ENCODE results near the gene RRP12. TPM values are rescaled to one million over a fixed set of nuclear protein-coding genes. Genes with fewer than 3 reads are reported as not detected.

Gene RRP12
- total and polyA plus RNA-seq, 4 donors: 12.7 to 44.2 (median 21.8) TPM

DNA sequence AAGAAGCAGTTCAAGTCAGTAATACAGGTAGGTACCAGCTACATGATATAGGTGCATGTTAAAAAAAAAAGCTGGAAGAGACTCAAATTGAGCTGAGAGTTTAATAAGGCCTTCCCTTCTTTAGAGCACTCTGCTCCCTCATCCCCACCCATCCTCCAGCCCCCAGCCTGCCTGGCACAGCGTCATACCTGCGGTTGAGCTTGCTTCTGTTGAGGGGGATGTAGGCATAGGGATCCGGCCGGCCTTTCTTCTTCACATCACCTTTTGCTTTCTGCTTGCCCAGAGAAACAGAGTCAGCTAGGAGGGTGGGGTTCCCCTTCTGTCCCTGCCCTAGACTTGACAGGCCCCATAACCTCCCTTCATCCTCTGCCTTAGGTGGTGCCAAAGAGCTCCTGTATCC, 42.8 kb downstream of the RRP12 start:
- DNase-seq: no peak

DNA sequence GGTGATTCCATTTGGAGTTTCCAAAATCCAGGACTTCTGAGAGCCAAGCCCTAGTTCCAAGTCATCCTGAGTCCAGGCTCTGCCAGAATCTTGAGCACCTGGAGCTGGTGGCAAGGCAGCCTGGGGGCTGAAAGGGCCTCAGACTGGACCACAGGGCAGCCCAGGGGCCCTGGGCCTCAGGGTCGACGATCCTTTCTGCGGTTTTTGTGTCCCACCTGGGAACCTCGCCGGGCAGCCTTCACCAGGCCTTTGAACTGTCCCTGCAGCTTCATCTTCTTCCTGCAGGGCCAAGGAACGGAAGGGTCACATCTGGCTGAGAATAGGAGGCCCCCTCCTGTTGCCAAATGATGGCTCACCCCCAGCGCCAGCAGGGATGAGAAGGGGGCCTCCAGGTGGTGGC, 44.2 kb downstream of the RRP12 start:
- Histone ChIP-seq H3K27me3 (ENCODE audit: control insufficient read depth in 3 of 3, insufficient read depth in 3 of 3, low read length in 2 of 3) (no peaks in the 10 kb centered on the region), H3K9me3 (ENCODE audit: control insufficient read depth in 4 of 4, insufficient read depth in 3 of 4, low read length in 3 of 4) (no peaks in the 10 kb centered on the region), H3K4me1 (ENCODE audit: control insufficient read depth in 5 of 5, insufficient read depth in 5 of 5, low read length in 5 of 5) (peaks cover 0 to 8% (median 0%) of the 10 kb centered on the region in 5 donors), H3K27ac (ENCODE audit: low read depth in 1 of 2, low read length in 1 of 2) (no peak overlapping the region), H3K36me3 (ENCODE audit: control insufficient read depth in 4 of 4, insufficient read depth in 4 of 4, low read length in 4 of 4) (peaks cover 0 to 22% (median 15%) of the 10 kb centered on the region in 4 donors), H3K9ac (ENCODE audit: insufficient read depth in 1 of 2, low read length in 2 of 2) (no peak overlapping the region), H3K4me3 (no peak overlapping the region)
- DNase-seq: no peak
- TF ChIP-seq, protein P1, sequence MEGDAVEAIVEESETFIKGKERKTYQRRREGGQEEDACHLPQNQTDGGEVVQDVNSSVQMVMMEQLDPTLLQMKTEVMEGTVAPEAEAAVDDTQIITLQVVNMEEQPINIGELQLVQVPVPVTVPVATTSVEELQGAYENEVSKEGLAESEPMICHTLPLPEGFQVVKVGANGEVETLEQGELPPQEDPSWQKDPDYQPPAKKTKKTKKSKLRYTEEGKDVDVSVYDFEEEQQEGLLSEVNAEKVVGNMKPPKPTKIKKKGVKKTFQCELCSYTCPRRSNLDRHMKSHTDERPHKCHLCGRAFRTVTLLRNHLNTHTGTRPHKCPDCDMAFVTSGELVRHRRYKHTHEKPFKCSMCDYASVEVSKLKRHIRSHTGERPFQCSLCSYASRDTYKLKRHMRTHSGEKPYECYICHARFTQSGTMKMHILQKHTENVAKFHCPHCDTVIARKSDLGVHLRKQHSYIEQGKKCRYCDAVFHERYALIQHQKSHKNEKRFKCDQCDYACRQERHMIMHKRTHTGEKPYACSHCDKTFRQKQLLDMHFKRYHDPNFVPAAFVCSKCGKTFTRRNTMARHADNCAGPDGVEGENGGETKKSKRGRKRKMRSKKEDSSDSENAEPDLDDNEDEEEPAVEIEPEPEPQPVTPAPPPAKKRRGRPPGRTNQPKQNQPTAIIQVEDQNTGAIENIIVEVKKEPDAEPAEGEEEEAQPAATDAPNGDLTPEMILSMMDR (IDR thresholded peaks at IDR 0.05; ENCODE audit: control extremely low read depth, extremely low read depth): no peak
- ATAC-seq (ENCODE audit: insufficient read depth, low FRiP score): no peak
- 91 to 92% methylated on average over 7 of the region's 7 CpGs for whole genome bisulfite sequencing, 2 donors

More for the DNA sequence above, 42.8 kb downstream of the RRP12 start:
- Histone ChIP-seq H3K36me3 (ENCODE audit: control insufficient read depth in 4 of 4, insufficient read depth in 4 of 4, low read length in 4 of 4) (peaks cover 0 to 26% (median 15%) of the 10 kb centered on the region in 4 donors), H3K4me3 (no peak overlapping the region), H3K9me3 (ENCODE audit: control insufficient read depth in 4 of 4, insufficient read depth in 3 of 4, low read length in 3 of 4) (no peaks in the 10 kb centered on the region), H3K4me1 (ENCODE audit: control insufficient read depth in 5 of 5, insufficient read depth in 5 of 5, low read length in 5 of 5) (peaks cover 0 to 12% (median 0%) of the 10 kb centered on the region in 5 donors), H3K9ac (ENCODE audit: insufficient read depth in 1 of 2, low read length in 2 of 2) (no peak overlapping the region), H3K27ac (ENCODE audit: low read depth in 1 of 2, low read length in 1 of 2) (no peak overlapping the region), H3K27me3 (ENCODE audit: control insufficient read depth in 3 of 3, insufficient read depth in 3 of 3, low read length in 2 of 3) (no peaks in the 10 kb centered on the region)
- 95 to 97% methylated on average over 4 of the region's 4 CpGs for WGBS, 2 donors
- no peak for ATAC-seq (ENCODE audit: insufficient read depth, low FRiP score)
- TF ChIP-seq, protein P1 (IDR thresholded peaks at IDR 0.05; ENCODE audit: control extremely low read depth, extremely low read depth): no peak

DNA sequence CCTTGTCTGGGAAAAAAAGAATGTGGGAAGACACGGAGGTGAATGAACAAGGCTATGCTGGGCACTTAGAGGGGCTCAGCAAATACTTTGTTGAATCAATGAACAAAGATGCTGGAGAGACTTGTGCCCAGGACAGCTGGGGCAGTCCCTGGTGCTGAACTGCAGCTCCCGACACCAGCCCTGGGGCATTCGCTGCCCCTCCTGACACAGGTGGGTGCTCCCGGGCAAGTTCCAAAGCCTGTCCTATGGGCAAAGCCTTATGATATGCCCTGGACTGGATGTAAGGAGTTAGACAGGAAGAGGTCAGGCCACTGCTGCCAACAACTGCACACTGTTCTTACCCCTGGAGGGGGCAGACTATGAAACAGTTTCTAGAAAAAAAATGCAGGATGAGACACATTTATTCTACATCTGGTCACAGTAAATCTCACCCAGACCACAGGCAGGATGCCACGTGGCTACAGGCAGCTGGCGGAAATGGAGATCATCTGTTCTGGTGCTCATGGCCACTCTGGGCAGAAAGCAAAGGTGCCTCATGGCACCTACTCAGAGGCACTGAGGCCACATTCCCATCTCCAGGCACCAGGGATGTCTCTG, 44.7 kb downstream of the RRP12 start:
- 66 to 70% methylated on average over 6 of the region's 6 CpGs for WGBS, 2 donors
- H3K36me3 ChIP-seq (ENCODE audit: control insufficient read depth in 4 of 4, insufficient read depth in 4 of 4, low read length in 4 of 4): peaks cover 0 to 22% (median 16%) of the 10 kb centered on the region in 4 donors

More for the DNA sequence above, 44.7 kb downstream of the RRP12 start:
- DNase-seq (peak in 1 of 3 donors; percentile 12), ATAC-seq (ENCODE audit: insufficient read depth, low FRiP score) (no peak)
- H3K27me3 ChIP-seq (ENCODE audit: control insufficient read depth in 3 of 3, insufficient read depth in 3 of 3, low read length in 2 of 3): no peaks in the 10 kb centered on the region
- no peak overlapping the region for H3K4me3 ChIP-seq
- no peak overlapping the region for H3K9ac ChIP-seq (ENCODE audit: insufficient read depth in 1 of 2, low read length in 2 of 2)
- H3K27ac ChIP-seq (ENCODE audit: low read depth in 1 of 2, low read length in 1 of 2): peak overlapping the region in 1 of 2 donors; percentile 15
- peaks cover 0 to 8% (median 0%) of the 10 kb centered on the region in 5 donors for H3K4me1 ChIP-seq (ENCODE audit: control insufficient read depth in 5 of 5, insufficient read depth in 5 of 5, low read length in 5 of 5)
- no peaks in the 10 kb centered on the region for H3K9me3 ChIP-seq (ENCODE audit: control insufficient read depth in 4 of 4, insufficient read depth in 3 of 4, low read length in 3 of 4)
- TF ChIP-seq, protein P1 (IDR thresholded peaks at IDR 0.05; ENCODE audit: control extremely low read depth, extremely low read depth): no peak

Data from lung (tissue), 12 donors.